Right atrium auricular region (tissue), 2 donors: ENCODE results near the gene INPP4B. TPM values are rescaled to one million over a fixed set of nuclear protein-coding genes. Genes with fewer than 3 reads are reported as not detected.

ENCODE experiments used
- DNase-seq: peaks from one replicate; pipeline ENCODE4 v3.0.0-alpha.2; 2019; ENCODE audit warnings: low spot score
- H3K27ac ChIP-seq, 2 donors: fragments of 200-600 bp; sonication (generic); 1 replicate in 1 of 2; 2 replicates in 1 of 2; pipeline ENCODE4 v1.5.1; 2016 to 2019
- H3K27me3 ChIP-seq, 2 donors: fragments of 200-600 bp; sonication (generic); one replicate each; pipeline versions ENCODE4 v1.5.1 to v1.6.0; 2017 to 2019
- H3K36me3 ChIP-seq: fragments of 200-600 bp; sonication (generic); one replicate; pipeline ENCODE4 v1.5.1; 2016
- H3K4me1 ChIP-seq, 2 donors: fragments of 200-600 bp; sonication (generic); one replicate each; pipeline versions ENCODE4 v1.5.1 to v1.6.0; 2017 to 2019
- H3K4me3 ChIP-seq, 2 donors: fragments of 200-600 bp; sonication (generic); 1 replicate in 1 of 2; 2 replicates in 1 of 2; pipeline ENCODE4 v1.5.1; 2017 to 2019; ENCODE audit warnings: mild to moderate bottlenecking in 1 of 2, moderate library complexity in 1 of 2
- H3K9me3 ChIP-seq, 2 donors: fragments of 200-600 bp; sonication (generic); one replicate each; pipeline ENCODE4 v1.5.1; 2019
- total RNA-seq, 2 donors: library from RNA; depleted of rRNA; stranded (reverse); fragments of >200 nt; gene quantifications; one replicate each; pipeline ENCODE4 v1.1.0, GENCODE V29; 2016
- TF ChIP-seq, protein P1 (sequence below), 2 donors: fragments of 200-600 bp; sonication (generic); IDR thresholded peaks; one replicate each; pipeline ENCODE4 v1.5.1; 2019; ENCODE audit warnings: antibody characterized with exemption in 2 of 2

Gene INPP4B
- total RNA-seq, 2 donors from 2014 or later, result 14.8 to 15.3 TPM

DNA sequence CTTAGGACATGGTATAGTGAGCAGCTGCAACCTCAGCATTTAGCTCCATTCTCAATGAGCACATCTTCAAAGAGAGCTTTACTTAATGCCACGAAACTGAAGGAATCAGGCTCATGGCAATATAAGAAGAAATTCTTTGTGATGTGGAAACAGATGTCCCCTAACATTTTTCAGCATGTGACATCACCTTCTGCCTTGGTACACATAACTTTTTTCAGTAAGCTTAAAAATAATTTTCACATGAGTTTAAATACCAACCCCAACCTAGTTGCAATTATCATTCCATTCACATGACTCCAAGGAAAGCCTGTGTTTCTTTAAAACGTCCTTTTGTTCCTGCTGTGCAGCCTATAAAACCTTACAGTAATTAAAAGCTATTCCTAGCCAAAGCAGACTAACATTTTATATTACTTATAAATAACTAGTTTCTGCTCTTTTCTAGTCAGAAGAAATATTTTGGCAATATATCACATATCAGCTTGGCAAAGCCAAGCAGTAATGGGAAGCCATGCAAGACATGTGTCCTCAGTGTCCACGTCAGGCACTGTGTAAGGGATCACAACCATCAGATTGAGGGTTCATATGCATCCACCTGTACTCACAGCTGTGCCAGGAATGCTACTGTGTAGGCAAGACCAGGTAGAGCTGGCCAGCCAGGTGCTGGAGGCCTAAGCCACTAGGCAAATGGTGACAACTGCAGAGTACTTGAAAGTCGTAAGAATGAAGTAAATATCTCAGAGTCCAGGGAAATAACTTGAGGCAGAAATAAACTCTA lies 466.6 kb downstream of the INPP4B start:
- DNase-seq, result no peak
- no peaks in the 10 kb centered on the region for H3K36me3 ChIP-seq
- H3K4me3 ChIP-seq, result no peak overlapping the region
- no peaks in the 10 kb centered on the region for H3K27me3 ChIP-seq
- peak overlapping the region in 1 of 2 donors; percentile 36 for H3K27ac ChIP-seq
- TF ChIP-seq, protein P1, sequence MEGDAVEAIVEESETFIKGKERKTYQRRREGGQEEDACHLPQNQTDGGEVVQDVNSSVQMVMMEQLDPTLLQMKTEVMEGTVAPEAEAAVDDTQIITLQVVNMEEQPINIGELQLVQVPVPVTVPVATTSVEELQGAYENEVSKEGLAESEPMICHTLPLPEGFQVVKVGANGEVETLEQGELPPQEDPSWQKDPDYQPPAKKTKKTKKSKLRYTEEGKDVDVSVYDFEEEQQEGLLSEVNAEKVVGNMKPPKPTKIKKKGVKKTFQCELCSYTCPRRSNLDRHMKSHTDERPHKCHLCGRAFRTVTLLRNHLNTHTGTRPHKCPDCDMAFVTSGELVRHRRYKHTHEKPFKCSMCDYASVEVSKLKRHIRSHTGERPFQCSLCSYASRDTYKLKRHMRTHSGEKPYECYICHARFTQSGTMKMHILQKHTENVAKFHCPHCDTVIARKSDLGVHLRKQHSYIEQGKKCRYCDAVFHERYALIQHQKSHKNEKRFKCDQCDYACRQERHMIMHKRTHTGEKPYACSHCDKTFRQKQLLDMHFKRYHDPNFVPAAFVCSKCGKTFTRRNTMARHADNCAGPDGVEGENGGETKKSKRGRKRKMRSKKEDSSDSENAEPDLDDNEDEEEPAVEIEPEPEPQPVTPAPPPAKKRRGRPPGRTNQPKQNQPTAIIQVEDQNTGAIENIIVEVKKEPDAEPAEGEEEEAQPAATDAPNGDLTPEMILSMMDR (IDR thresholded peaks at IDR 0.05), result no peak
- H3K4me1 ChIP-seq, result peaks cover 0 to 26% of the 10 kb centered on the region in 2 donors
- no peaks in the 10 kb centered on the region for H3K9me3 ChIP-seq

DNA sequence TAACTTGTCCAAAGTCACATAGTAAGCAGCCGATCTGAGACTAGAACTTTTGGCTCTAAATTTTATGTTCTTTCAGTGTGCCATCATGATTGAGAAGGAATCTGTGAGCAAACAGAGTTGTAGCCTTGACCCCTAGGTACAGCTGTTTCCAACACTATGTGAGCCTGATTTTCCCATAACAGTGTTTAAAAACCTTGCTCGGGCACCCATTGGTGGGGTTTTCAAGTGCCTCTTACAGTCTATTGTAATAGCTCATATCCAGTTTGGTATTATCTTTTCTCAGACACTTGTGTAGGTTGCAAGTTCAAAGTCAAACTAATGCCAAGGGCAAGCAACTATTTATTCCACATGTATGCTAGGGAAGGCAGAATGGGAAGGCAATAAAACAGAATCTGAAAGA lies 467.9 kb downstream of the INPP4B start:
- TF ChIP-seq, protein P1 (IDR thresholded peaks at IDR 0.05), result no peak
- no peaks in the 10 kb centered on the region for H3K27me3 ChIP-seq
- no peaks in the 10 kb centered on the region for H3K36me3 ChIP-seq
- no peak overlapping the region for H3K4me3 ChIP-seq
- H3K27ac ChIP-seq, result no peak overlapping the region
- peaks cover 0 to 26% of the 10 kb centered on the region in 2 donors for H3K4me1 ChIP-seq
- no peak for DNase-seq
- no peaks in the 10 kb centered on the region for H3K9me3 ChIP-seq

DNA sequence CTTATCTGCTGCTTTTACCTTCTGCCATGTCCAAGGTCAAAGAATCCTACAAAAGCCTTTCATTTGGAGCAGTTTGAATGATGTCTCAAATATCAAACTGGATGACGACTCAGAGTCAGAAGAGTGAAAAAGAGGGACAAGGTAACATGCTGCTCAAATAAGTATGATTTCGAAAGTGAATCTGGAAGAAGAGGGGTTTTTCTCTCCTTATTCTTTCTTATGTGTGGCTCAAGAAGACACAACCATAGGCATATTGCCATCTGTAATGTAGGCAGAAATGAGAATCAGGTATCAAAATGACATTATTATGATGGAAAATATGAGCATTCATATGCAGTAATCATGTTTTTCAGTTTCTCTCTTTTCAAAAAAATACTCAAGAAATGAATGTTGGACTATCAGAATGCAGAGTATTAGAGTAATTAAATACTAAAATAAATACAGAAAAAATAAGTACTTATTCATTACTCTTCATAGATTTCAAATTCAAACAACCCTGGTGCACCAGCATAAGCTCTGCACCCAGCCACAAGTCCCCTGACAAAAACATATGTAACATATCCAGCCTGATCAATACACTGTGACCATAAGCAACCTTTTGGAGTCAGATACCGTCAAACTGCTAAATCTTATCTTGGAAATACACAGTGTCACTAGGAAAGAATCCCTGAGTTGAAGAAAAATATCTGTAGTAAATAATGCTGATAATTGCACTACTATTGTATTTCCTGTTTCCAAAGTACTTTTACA lies 468.6 kb downstream of the INPP4B start:
- H3K27ac ChIP-seq, result no peak overlapping the region
- H3K4me3 ChIP-seq, result no peak overlapping the region
- no peak for DNase-seq
- TF ChIP-seq, protein P1 (IDR thresholded peaks at IDR 0.05), result no peak
- no peaks in the 10 kb centered on the region for H3K36me3 ChIP-seq
- H3K4me1 ChIP-seq, result peaks cover 0 to 26% of the 10 kb centered on the region in 2 donors
- H3K9me3 ChIP-seq, result no peaks in the 10 kb centered on the region
- H3K27me3 ChIP-seq, result no peaks in the 10 kb centered on the region

DNA sequence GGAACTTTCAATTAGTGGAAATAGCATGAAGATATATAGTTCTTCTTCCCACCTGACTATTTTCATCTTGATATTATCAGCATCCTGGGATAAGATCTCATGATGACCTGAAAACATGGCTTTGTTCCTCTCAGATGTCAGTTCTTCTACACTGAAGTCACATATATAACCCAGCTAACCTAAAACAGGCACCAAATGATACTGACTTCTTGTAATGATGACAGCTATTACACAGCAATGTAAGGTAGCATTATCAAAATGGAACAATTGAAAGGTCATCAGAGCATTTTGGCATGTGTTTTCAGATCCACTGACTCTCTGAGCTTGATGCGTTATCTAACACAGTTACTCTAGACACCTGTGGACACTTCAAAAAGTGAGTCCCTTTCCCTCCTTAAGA lies 469.9 kb downstream of the INPP4B start:
- TF ChIP-seq, protein P1 (IDR thresholded peaks at IDR 0.05), result no peak
- Histone ChIP-seq H3K27me3 (no peaks in the 10 kb centered on the region), H3K27ac (no peak overlapping the region), H3K4me3 (no peak overlapping the region), H3K36me3 (no peaks in the 10 kb centered on the region), H3K4me1 (peaks cover 0 to 26% of the 10 kb centered on the region in 2 donors), H3K9me3 (no peaks in the 10 kb centered on the region)
- no peak for DNase-seq

DNA sequence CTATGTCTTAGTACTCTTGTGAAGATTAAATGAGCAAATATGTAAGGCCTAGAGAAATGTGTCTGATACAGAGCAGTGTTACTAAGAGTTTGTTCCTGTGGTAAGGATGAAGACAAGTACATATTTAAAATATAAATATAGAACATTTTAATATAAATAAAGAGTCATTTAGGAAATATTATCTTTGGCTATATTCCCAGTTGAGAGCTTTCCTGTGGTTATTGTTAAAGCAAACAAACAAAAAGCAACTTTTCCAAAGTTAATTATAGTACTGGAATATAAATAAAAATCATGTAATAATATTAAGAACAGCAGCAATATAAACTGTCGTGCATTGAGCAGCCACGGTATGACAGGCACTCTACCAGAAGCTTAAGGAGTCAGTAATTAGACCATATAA lies 472.5 kb downstream of the INPP4B start:
- H3K27ac ChIP-seq, result no peak overlapping the region
- H3K4me1 ChIP-seq, result peaks cover 0 to 12% of the 10 kb centered on the region in 2 donors
- TF ChIP-seq, protein P1 (IDR thresholded peaks at IDR 0.05), result no peak
- H3K9me3 ChIP-seq, result no peaks in the 10 kb centered on the region
- no peaks in the 10 kb centered on the region for H3K27me3 ChIP-seq
- no peak overlapping the region for H3K4me3 ChIP-seq
- H3K36me3 ChIP-seq, result no peaks in the 10 kb centered on the region
- no peak for DNase-seq
